Endodermal cell (in vitro differentiated cells): ENCODE measurements around the gene MAP2K6. TPM values are rescaled to one million over a fixed set of nuclear protein-coding genes. Genes with fewer than 3 reads are reported as not detected.

Experiments
- DNase-seq: peaks from one replicate; pipeline ENCODE4 v3.0.0-alpha.2; 2017
- H3K27ac ChIP-seq: 2 replicates; pipeline ENCODE4 v1.5.1; 2013; ENCODE audit warnings: mild to moderate bottlenecking, low read depth, low read length, moderate library complexity
- H3K27me3 ChIP-seq: 2 replicates; pipeline ENCODE4 v1.6.1; 2013; ENCODE audit warnings: mild to moderate bottlenecking, low read length, moderate library complexity; ENCODE audit not compliant: insufficient read depth, control insufficient read depth, poor library complexity, severe bottlenecking
- H3K36me3 ChIP-seq: 2 replicates; pipeline ENCODE4 v1.7.0; 2013; ENCODE audit warnings: mild to moderate bottlenecking, low read length, moderate library complexity; ENCODE audit not compliant: control insufficient read depth, insufficient read depth
- H3K4me1 ChIP-seq: one replicate; pipeline ENCODE4 v1.7.0; 2013; ENCODE audit warnings: low read length; ENCODE audit not compliant: control insufficient read depth, insufficient read depth
- H3K4me3 ChIP-seq: 2 replicates; pipeline ENCODE4 v1.5.1; 2013; ENCODE audit warnings: mild to moderate bottlenecking, low read length, moderate library complexity
- H3K9ac ChIP-seq: 2 replicates; pipeline ENCODE4 v1.6.1; 2013; ENCODE audit warnings: mild to moderate bottlenecking, low read length, moderate library complexity; ENCODE audit not compliant: poor library complexity, severe bottlenecking; ENCODE audit errors: extremely low read depth
- H3K9me3 ChIP-seq: 2 replicates; pipeline ENCODE4 v1.6.1; 2013; ENCODE audit warnings: mild to moderate bottlenecking, low read length, moderate library complexity; ENCODE audit not compliant: control insufficient read depth
- H3K27ac Mint-ChIP-seq: 2 replicates; pipeline ENCODE4 v1.8.0; 2020; ENCODE audit warnings: mixed read lengths
- H3K27me3 Mint-ChIP-seq: 2 replicates; pipeline ENCODE4 v1.8.0; 2021; ENCODE audit warnings: mild to moderate bottlenecking, mixed read lengths; ENCODE audit not compliant: insufficient read depth
- H3K36me3 Mint-ChIP-seq: 2 replicates; pipeline ENCODE4 v1.8.0; 2020; ENCODE audit warnings: low read depth, mixed read lengths
- H3K4me1 Mint-ChIP-seq: 2 replicates; pipeline ENCODE4 v1.8.0; 2020; ENCODE audit warnings: mixed read lengths
- H3K4me3 Mint-ChIP-seq: 2 replicates; pipeline ENCODE4 v1.8.0; 2020; ENCODE audit warnings: mild to moderate bottlenecking, moderate library complexity, mixed read lengths
- H3K9me3 Mint-ChIP-seq: 2 replicates; pipeline ENCODE4 v1.8.0; 2020; ENCODE audit warnings: mild to moderate bottlenecking, mixed read lengths
- CTCF ChIP-seq: fragments of 200-600 bp; sonication (generic); conservative IDR thresholded peaks from 2 replicates; pipeline ENCODE4 v1.5.0; 2021; ENCODE audit warnings: antibody characterized with exemption, mild to moderate bottlenecking
- WGBS, 2 experiments: methylation state at CpG; one replicate each; pipeline versions ENCODE4 v1.1.5 to v1.1.7; 2013; ENCODE audit warnings: missing lambda C conversion rate in 2 of 2, mixed read lengths in 1 of 2; ENCODE audit not compliant: insufficient coverage in 1 of 2, insufficient read length in 1 of 2; 5-methylcytosine and 5-hydroxymethylcytosine counted together
- total RNA-seq, 2 donors: library from RNA; stranded (reverse); fragmentation: NEBNext Ultra II Directional in 1 of 2; extraction: Animal tissue kit (Norgen Biotek cat#: 25700) in 1 of 2; gene quantifications; 2 replicates in 1 of 2; 3 replicates in 1 of 2; pipeline ENCODE4 v1.2.1, GENCODE V29; 2021

The MAP2K6 gene
- total RNA-seq, 2 donors from 2014 or later, result 42.2 to 55.3 TPM

- H3K9ac ChIP-seq, result peak overlapping the region; percentile 12
These were observed 934 bp downstream of the MAP2K6 start for GRCh38 chr17:69415431-69415830.

GRCh38 chr17:69417545-69418483 lies 3.3 kb downstream of the MAP2K6 start:
- peak overlapping the region; percentile 6 for H3K27ac ChIP-seq

More at GRCh38 chr17:69415431-69415830, 934 bp downstream of the MAP2K6 start:
- Mint-ChIP-seq H3K4me3 (no peak overlapping the region), H3K4me1 (peaks cover 20% of the 10 kb centered on the region), H3K9me3 (no peaks in the 10 kb centered on the region), H3K27me3 (no peaks in the 10 kb centered on the region), H3K27ac (no peak overlapping the region), H3K36me3 (no peaks in the 10 kb centered on the region)
- no peaks in the 10 kb centered on the region for H3K36me3 ChIP-seq
- no peaks in the 10 kb centered on the region for H3K27me3 ChIP-seq
- WGBS, 2 experiments, result 39 to 53% methylated on average over 5 to 6 of the region's 6 CpGs
- no peak for DNase-seq
- H3K9me3 ChIP-seq, result no peaks in the 10 kb centered on the region
- peak overlapping the region; percentile 87 for H3K4me3 ChIP-seq
- peaks cover 3% of the 10 kb centered on the region for H3K4me1 ChIP-seq
- H3K27ac ChIP-seq, result no peak overlapping the region
- TF ChIP-seq CTCF, result no peak

GRCh38 chr17:69418535-69418934 lies 4.0 kb downstream of the MAP2K6 start:
- Histone ChIP-seq H3K36me3 (no peaks in the 10 kb centered on the region), H3K27me3 (no peaks in the 10 kb centered on the region), H3K9ac (no peak overlapping the region), H3K27ac (no peak overlapping the region), H3K4me3 (no peak overlapping the region), H3K9me3 (no peaks in the 10 kb centered on the region), H3K4me1 (no peaks in the 10 kb centered on the region)
- peaks cover 5% of the 10 kb centered on the region for H3K4me1 Mint-ChIP-seq
- H3K27me3 Mint-ChIP-seq, result no peaks in the 10 kb centered on the region
- no peak for DNase-seq
- peaks cover 5% of the 10 kb centered on the region for H3K36me3 Mint-ChIP-seq
- 93 to 100% methylated on average over 1 of the region's 2 CpGs for WGBS, 2 experiments
- no peak overlapping the region for H3K4me3 Mint-ChIP-seq
- no peak for TF ChIP-seq CTCF
- no peak overlapping the region for H3K27ac Mint-ChIP-seq
- peaks cover 2% of the 10 kb centered on the region for H3K9me3 Mint-ChIP-seq

More at GRCh38 chr17:69417545-69418483, 3.3 kb downstream of the MAP2K6 start:
- Mint-ChIP-seq H3K36me3 (peaks cover 2% of the 10 kb centered on the region), H3K27me3 (no peaks in the 10 kb centered on the region), H3K9me3 (no peaks in the 10 kb centered on the region), H3K27ac (peak overlapping the region; percentile 62), H3K4me1 (peaks cover 9% of the 10 kb centered on the region), H3K4me3 (no peak overlapping the region)
- H3K9ac ChIP-seq, result no peak overlapping the region
- no peaks in the 10 kb centered on the region for H3K4me1 ChIP-seq
- H3K36me3 ChIP-seq, result no peaks in the 10 kb centered on the region
- peak overlapping the region; percentile 87 for H3K4me3 ChIP-seq
- no peaks in the 10 kb centered on the region for H3K9me3 ChIP-seq
- peak; percentile 53 for TF ChIP-seq CTCF
- 48 to 57% methylated on average over 1 to 4 of the region's 5 CpGs for WGBS, 2 experiments
- DNase-seq, result no peak
- no peaks in the 10 kb centered on the region for H3K27me3 ChIP-seq
